GM12801 (cell line): ENCODE results near the gene RYR2.

Experiments used
- CTCF ChIP-seq: IDR thresholded peaks from one replicate; pipeline ENCODE4 v1.5.1; 2011; ENCODE audit warnings: control low read depth; ENCODE audit not compliant: insufficient read length; ENCODE audit errors: extremely low read depth

Gene RYR2

DNA sequence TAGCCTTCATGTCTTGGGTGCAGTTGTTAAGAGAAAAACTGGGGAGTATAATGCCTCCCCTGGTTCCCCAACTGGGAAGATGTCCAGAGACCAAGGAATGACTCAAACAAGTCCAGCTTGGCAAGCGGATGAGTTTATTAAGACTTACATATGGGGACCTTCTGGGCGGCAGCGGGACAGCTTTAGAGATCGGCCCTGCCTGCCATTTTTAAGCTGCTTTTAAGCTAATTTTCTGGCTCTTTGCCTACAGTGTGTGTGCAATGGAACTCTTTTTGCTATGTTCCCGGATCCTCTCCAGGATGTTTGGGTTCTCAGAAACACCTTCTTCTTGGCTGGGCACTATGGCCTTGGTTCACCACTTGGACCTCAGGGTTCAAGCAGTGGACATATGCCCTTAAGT lies 99.5 kb downstream of the RYR2 start:
- TF ChIP-seq CTCF: no peak

- TF ChIP-seq CTCF: no peak
These were observed 103.6 kb downstream of the RYR2 start for GRCh38 chr1:237145379-237146135.

DNA sequence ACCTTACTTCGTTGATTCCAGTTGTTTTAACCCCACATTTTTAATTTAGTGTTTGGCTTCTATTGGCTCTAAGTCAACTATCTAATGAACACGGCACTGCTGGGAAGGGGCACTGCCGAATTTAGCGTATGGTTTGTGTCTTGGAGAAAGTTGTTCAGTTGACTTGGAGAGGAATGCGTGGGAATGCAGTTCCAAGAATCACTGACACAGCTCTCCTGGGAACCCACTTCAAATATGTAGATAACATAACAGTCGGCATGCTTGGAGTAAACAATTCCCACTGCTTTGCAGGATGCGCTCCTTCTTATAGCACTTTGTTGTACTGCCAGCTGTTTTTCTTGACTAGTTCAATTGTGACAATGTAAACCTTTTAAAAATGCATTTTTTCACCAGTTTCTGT lies 104.3 kb downstream of the RYR2 start:
- TF ChIP-seq CTCF: no peak

GRCh38 chr1:237149857-237150256 lies 107.9 kb downstream of the RYR2 start:
- TF ChIP-seq CTCF: no peak

GRCh38 chr1:237152506-237153335 lies 110.7 kb downstream of the RYR2 start:
- no peak for TF ChIP-seq CTCF

DNA sequence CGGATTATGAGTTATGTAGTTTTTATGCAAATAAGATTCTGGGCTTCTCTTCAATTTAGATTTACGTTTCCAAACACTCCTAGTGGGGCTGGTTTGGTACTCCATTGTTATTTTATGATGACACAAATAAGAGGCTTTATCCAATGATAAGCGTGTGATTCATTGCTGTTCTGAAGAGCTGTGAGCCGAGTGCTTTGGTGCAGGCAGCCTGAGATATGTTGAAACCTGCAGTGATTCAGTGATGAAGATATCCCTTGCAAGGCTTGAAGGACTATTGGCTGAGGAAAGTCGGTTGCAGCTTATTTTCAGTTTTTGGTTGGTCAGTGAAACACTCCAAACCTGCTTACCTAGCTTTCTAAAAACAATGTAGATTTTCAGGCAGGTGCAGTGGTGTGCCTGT lies 112.2 kb downstream of the RYR2 start:
- no peak for TF ChIP-seq CTCF

- no peak for TF ChIP-seq CTCF
These were observed 122.7 kb downstream of the RYR2 start for GRCh38 chr1:237164406-237165352.
